ENCODE data around the gene WDR4.
"Not testable (repeated sequence)": the region's sequence is repeated elsewhere in the genome, so short reads cannot be mapped to it uniquely, and the experiment has no call there.

WDR4 gene

DNA sequence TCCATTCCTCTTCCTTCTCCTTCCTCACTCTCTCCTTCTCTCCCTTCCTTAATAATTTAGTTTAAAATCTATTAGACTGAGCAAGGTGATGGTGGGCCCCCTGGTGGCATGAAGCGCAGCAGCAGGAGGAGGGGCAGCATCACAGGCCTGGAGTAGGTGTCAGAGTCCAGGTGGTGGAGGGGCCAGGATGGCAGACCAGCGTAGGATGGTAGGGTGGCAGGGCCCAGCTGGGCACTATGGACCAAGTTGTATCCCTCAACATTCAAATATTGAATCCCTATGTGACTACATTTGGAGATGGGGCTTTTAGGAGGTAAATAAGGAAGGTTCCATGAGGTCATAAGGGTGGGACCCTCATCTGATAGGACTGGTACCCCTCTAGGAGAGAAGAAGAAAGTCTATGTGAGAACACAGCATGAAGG lies 61.0 kb downstream of the WDR4 start:
- peak; percentile 66 for DNase-seq (ENCODE audit: low read depth)
- TF ChIP-seq, protein P1, sequence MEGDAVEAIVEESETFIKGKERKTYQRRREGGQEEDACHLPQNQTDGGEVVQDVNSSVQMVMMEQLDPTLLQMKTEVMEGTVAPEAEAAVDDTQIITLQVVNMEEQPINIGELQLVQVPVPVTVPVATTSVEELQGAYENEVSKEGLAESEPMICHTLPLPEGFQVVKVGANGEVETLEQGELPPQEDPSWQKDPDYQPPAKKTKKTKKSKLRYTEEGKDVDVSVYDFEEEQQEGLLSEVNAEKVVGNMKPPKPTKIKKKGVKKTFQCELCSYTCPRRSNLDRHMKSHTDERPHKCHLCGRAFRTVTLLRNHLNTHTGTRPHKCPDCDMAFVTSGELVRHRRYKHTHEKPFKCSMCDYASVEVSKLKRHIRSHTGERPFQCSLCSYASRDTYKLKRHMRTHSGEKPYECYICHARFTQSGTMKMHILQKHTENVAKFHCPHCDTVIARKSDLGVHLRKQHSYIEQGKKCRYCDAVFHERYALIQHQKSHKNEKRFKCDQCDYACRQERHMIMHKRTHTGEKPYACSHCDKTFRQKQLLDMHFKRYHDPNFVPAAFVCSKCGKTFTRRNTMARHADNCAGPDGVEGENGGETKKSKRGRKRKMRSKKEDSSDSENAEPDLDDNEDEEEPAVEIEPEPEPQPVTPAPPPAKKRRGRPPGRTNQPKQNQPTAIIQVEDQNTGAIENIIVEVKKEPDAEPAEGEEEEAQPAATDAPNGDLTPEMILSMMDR (IDR thresholded peaks at IDR 0.05; ENCODE audit: low read length, missing control alignments): peak; percentile 91
- no peak overlapping the region for H3K4me3 ChIP-seq (replicated peaks; ENCODE audit: low read depth, low read length)

- no peak for DNase-seq (ENCODE audit: low read depth)
- TF ChIP-seq, protein P1 (IDR thresholded peaks at IDR 0.05; ENCODE audit: low read length, missing control alignments): no peak
- H3K4me3 ChIP-seq (replicated peaks; ENCODE audit: low read depth, low read length): no peak overlapping the region
Measured at GRCh38 chr21:42815217-42815616, 64.1 kb downstream of the WDR4 start.

DNA sequence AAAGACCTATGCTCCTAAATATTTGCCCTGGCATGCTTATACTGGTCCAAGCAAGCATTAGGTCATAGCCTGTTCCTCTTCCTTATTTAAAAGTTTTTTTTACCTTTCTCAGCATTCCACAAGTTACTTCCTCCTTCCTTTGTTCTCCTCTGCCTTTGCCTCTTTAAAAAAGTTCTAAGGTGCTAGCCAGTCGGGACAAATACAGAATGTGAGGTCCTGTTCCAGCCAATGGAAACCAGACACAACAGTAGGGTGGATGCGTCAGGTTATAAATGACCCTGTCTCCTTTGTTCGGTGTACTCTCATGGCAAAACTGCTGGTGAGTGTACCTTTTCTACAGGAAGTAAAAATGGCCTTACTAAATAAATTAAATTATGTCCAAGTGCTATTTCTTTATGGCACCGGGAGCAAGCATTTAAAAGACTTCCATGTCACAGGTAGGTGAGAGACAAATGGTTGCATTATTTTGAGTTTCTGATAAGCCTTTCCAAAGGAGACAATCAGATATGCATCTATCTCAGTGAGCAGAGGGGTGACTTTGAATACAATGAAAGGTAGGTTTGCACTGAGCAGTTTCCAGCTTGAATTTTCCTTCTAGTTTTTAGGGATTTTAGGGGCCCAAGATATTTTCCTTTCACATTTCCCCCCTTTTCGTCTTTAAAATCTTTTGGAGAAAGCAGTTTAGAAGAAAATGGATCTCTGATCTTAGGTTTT lies 66.7 kb downstream of the WDR4 start:
- not testable (repeated sequence) for H3K4me3 ChIP-seq (replicated peaks; ENCODE audit: low read depth, low read length); DNase-seq (ENCODE audit: low read depth)

- TF ChIP-seq, protein P1 (IDR thresholded peaks at IDR 0.05; ENCODE audit: low read length, missing control alignments): no peak
- DNase-seq (ENCODE audit: low read depth): no peak
- H3K4me3 ChIP-seq (replicated peaks; ENCODE audit: low read depth, low read length): no peak overlapping the region
Measured at GRCh38 chr21:42811960-42812359, 67.4 kb downstream of the WDR4 start.

- TF ChIP-seq, protein P1 (IDR thresholded peaks at IDR 0.05; ENCODE audit: low read length, missing control alignments): no peak
- no peak overlapping the region for H3K4me3 ChIP-seq (replicated peaks; ENCODE audit: low read depth, low read length)
- DNase-seq (ENCODE audit: low read depth): no peak
Measured at GRCh38 chr21:42809577-42810475, 69.5 kb downstream of the WDR4 start.

- DNase-seq (ENCODE audit: low read depth): no peak
- H3K4me3 ChIP-seq (replicated peaks; ENCODE audit: low read depth, low read length): no peak overlapping the region
- TF ChIP-seq, protein P1 (IDR thresholded peaks at IDR 0.05; ENCODE audit: low read length, missing control alignments): no peak
Measured at GRCh38 chr21:42809171-42809570, 70.2 kb downstream of the WDR4 start.

DNA sequence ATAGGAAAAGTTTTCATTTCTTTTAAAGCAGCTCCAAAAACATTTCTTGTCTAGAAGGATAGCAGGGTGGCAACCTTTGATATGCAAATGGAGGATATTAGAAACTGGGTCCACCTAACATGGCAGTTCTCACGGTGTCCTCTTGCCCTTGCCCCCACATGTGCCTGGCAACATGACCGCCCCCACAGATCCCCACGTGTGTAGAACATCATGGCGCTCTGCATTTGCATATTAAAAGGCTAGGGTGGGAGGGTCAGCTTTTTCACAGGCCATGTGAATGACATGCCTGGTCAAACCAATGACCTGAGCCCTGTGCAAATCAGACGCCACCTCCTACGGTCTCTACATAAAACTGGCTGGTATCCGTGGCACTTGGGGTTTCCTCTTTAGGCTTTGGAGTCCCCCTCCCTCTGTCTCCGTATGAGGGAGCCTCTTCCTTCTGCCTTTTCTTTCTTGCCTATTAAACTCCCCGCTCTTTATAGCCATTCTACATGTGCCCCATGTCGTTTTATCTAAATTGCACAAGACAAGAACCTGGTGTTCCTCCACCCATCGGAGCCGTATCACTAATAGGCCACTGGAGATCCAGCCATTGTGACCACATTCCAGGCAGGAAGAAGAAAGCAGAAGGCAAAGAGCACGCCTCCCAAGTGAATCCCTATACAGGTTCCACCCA lies 71.3 kb downstream of the WDR4 start:
- TF ChIP-seq, protein P1 (IDR thresholded peaks at IDR 0.05; ENCODE audit: low read length, missing control alignments): no peak
- DNase-seq (ENCODE audit: low read depth): no peak
- H3K4me3 ChIP-seq (replicated peaks; ENCODE audit: low read depth, low read length): no peak overlapping the region

DNA sequence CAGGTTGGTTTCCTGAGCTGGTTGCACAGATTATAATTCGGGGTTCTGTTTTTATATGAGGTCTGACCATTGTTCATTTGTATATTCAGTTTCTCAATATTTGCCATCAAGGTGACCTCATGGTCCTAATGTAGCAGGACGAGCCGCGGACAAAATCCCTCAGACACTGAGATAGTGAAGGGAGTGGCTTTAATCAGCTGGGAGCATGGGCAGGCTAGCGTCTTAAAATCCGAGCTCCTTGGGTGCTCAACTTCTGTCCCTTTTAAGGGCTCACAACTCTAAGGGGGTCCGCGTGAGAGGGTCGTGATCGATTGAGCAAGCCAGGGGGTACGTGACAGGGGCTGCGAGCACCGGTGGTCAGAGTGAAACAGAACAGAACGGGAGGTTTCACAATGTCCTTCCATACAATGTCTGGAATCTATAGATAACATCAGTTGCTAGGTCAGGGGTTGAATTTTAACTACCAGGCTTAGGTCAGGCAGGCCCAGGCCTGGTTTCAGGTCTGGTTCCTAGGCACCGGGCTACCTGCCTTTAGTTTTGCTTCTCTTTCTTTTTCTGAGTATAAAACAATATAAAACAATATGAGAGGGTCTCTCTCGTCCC lies 71.9 kb downstream of the WDR4 start:
- not testable (repeated sequence) for H3K4me3 ChIP-seq (replicated peaks; ENCODE audit: low read depth, low read length); DNase-seq (ENCODE audit: low read depth)
